ENCODE data around the gene PTOV1.

Gene PTOV1

GRCh38 chr19:49850487-49851342 is at the start of gene PTOV1 (continued):
- TF ChIP-seq ZSCAN30 (tag by site-specific recombination; IDR thresholded peaks at IDR 0.05) = peak; percentile 89
- 0 out of 2 replicates have a peak, but pooled peaks have one; percentile 70 for TF ChIP-seq KLF1 (tag by site-specific recombination; IDR thresholded peaks at IDR 0.05)
- peak; percentile 100 for TF ChIP-seq PRDM10 (tag by site-specific recombination; IDR thresholded peaks at IDR 0.05)
- TF ChIP-seq ZNF404 (tag by site-specific recombination; IDR thresholded peaks at IDR 0.05) = no peak
- peak; percentile 46; the same call in 1 of the 2 replicates for TF ChIP-seq YY2 (tag by site-specific recombination; IDR thresholded peaks at IDR 0.05)
- 0 out of 2 replicates have a peak, but pooled peaks have one; percentile 18 for TF ChIP-seq ZNF677 (tag by site-specific recombination; IDR thresholded peaks at IDR 0.05)
- TF ChIP-seq ZBTB7A (tag by site-specific recombination; IDR thresholded peaks at IDR 0.05; ENCODE audit: low read depth) = peak; percentile 99
- TF ChIP-seq ZNF639 (tag by site-specific recombination; IDR thresholded peaks at IDR 0.05) = peak; percentile 52; the same call in 1 of the 2 replicates
- peak; percentile 76; the same call in 1 of the 2 replicates for TF ChIP-seq ZFP37 (tag by site-specific recombination; IDR thresholded peaks at IDR 0.05)
- TF ChIP-seq ZBTB20 (tag by site-specific recombination; IDR thresholded peaks at IDR 0.05) = peak; percentile 97
- TF ChIP-seq ZFHX2 (tag by site-specific recombination; conservative IDR thresholded peaks at IDR 0.05) = peak; percentile 90
- TF ChIP-seq ZBTB21 (tag by site-specific recombination; IDR thresholded peaks at IDR 0.05) = peak; percentile 65; the same call in 1 of the 2 replicates
- TF ChIP-seq BCL11A (tag by site-specific recombination; IDR thresholded peaks at IDR 0.05; ENCODE audit: low read depth) = peak; percentile 46; the same call in 1 of the 2 replicates
- TF ChIP-seq ZNF580 (tag by site-specific recombination; IDR thresholded peaks at IDR 0.05) = peak; percentile 86
- no peak for TF ChIP-seq ZNF423 (tag by site-specific recombination; IDR thresholded peaks at IDR 0.05)
- TF ChIP-seq ZNF610 (tag by site-specific recombination; IDR thresholded peaks at IDR 0.05; ENCODE audit: borderline replicate concordance) = peak; percentile 60; the same call in 1 of the 2 replicates
- TF ChIP-seq ZNF398 (tag by site-specific recombination; IDR thresholded peaks at IDR 0.05) = peak; percentile 97
- peak; percentile 75 for TF ChIP-seq ZIC2 (tag by site-specific recombination; IDR thresholded peaks at IDR 0.05)
- TF ChIP-seq ZNF2 (tag by site-specific recombination; IDR thresholded peaks at IDR 0.05) = peak; percentile 86
- peak; percentile 90 for TF ChIP-seq ZFP69B (tag by site-specific recombination; IDR thresholded peaks at IDR 0.05)
- TF ChIP-seq REST (tag by site-specific recombination; IDR thresholded peaks at IDR 0.05) = 0 out of 2 replicates have a peak, but pooled peaks have one; percentile 14
- no peak for TF ChIP-seq ZNF362 (tag by site-specific recombination; IDR thresholded peaks at IDR 0.05)
- TF ChIP-seq ZNF391 (tag by site-specific recombination; IDR thresholded peaks at IDR 0.05; ENCODE audit: borderline replicate concordance, low read depth) = peak; percentile 92
- no peak for TF ChIP-seq ZNF416 (tag by site-specific recombination; IDR thresholded peaks at IDR 0.05)
- TF ChIP-seq ZNF146 (tag by site-specific recombination; IDR thresholded peaks at IDR 0.05) = no peak
- 0 out of 2 replicates have a peak, but pooled peaks have one; percentile 15 for TF ChIP-seq ZNF211 (tag by site-specific recombination; IDR thresholded peaks at IDR 0.05; ENCODE audit: low read depth)
- peak; percentile 52 for TF ChIP-seq SP2 (tag by site-specific recombination; IDR thresholded peaks at IDR 0.05)

Measured in HEK293 (cell line).